ENCODE data around the gene TMC4. TPM values are rescaled to one million over a fixed set of nuclear protein-coding genes. Genes with fewer than 3 reads are reported as not detected.
"Not testable (repeated sequence)": the region's sequence is repeated elsewhere in the genome, so short reads cannot be mapped to it uniquely, and the experiment has no call there.

TMC4 gene
- total RNA-seq, 4 donors from 2014 or later = 0.87 to 1.6 TPM; not detected in 2

DNA sequence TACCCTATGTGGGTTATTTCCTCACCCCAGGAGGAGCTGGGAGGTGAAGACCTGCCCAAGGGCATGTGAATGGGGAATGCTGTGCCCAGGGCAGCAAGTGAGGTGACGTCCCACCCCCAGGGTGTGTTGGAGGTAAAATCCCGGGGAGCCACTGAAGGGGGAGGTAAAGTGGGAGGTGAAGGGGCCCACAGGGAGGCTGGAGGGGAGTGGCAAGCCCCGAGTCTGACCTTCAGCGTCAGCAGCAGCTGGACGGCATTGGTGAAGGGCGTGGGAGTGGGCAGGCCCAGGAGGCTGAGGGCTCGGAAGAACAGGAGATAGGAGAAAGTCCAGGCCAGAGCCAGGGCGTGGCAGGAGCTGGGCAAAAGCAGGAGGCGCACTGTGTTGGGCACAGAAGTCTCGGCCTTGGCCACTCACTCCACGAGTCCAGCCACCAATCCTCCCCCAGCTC lies 14.0 kb upstream of the TMC4 start:
- no peaks in the 10 kb centered on the region for H3K27me3 ChIP-seq
- intact Hi-C loops (cut with DNase I; ENCODE audit: low total_unique reads) = no loop called here
- in situ Hi-C loops (cut with MboI; ENCODE audit: low sequenced_read_pairs in 4 of 4) = no loop called here
- TF ChIP-seq, protein P1, sequence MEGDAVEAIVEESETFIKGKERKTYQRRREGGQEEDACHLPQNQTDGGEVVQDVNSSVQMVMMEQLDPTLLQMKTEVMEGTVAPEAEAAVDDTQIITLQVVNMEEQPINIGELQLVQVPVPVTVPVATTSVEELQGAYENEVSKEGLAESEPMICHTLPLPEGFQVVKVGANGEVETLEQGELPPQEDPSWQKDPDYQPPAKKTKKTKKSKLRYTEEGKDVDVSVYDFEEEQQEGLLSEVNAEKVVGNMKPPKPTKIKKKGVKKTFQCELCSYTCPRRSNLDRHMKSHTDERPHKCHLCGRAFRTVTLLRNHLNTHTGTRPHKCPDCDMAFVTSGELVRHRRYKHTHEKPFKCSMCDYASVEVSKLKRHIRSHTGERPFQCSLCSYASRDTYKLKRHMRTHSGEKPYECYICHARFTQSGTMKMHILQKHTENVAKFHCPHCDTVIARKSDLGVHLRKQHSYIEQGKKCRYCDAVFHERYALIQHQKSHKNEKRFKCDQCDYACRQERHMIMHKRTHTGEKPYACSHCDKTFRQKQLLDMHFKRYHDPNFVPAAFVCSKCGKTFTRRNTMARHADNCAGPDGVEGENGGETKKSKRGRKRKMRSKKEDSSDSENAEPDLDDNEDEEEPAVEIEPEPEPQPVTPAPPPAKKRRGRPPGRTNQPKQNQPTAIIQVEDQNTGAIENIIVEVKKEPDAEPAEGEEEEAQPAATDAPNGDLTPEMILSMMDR (IDR thresholded peaks at IDR 0.05 in 4 of 5, conservative IDR thresholded peaks at IDR 0.05 in 1 of 5) = no peak
- no peak for TF ChIP-seq POLR2A (IDR thresholded peaks at IDR 0.05)
- ATAC-seq = no peak
- H3K9me3 ChIP-seq = no peaks in the 10 kb centered on the region
- no peak for DNase-seq
- no peak overlapping the region for H3K4me3 ChIP-seq
- H3K27ac ChIP-seq = no peak overlapping the region
- no peaks in the 10 kb centered on the region for H3K36me3 ChIP-seq
- H3K4me1 ChIP-seq = peaks cover 11 to 16% of the 10 kb centered on the region in 2 donors

DNA sequence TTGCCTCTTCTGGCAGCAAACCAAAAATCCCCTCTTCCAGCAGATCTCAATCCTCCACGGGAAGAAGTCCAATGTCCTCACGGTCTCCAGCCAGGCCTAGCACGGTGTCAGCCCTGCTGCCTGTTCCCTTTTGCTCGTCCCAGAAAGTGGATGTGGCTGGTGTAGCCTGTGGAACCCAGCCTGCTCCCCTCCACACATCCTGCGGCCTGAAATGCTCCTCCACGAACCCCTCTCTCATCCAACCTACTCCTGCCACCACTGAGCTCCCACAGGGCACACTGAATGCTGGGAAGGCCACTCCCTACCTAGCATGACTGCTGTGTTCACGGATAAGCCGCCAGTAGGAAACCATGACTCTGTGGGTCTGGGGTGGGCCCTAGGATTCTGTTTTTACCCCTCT lies 13.4 kb upstream of the TMC4 start:
- Histone ChIP-seq H3K36me3 (no peaks in the 10 kb centered on the region), H3K27me3 (no peaks in the 10 kb centered on the region), H3K4me1 (peaks cover 6 to 10% of the 10 kb centered on the region in 2 donors), H3K4me3 (no peak overlapping the region), H3K27ac (no peak overlapping the region), H3K9me3 (no peaks in the 10 kb centered on the region)
- in situ Hi-C loops (cut with MboI; ENCODE audit: low sequenced_read_pairs in 4 of 4) = no loop called here
- DNase-seq (no peak), ATAC-seq (no peak)
- no peak for TF ChIP-seq POLR2A (IDR thresholded peaks at IDR 0.05)
- TF ChIP-seq, protein P1 (IDR thresholded peaks at IDR 0.05 in 4 of 5, conservative IDR thresholded peaks at IDR 0.05 in 1 of 5) = no peak
- intact Hi-C loops (cut with DNase I; ENCODE audit: low total_unique reads) = no loop called here

DNA sequence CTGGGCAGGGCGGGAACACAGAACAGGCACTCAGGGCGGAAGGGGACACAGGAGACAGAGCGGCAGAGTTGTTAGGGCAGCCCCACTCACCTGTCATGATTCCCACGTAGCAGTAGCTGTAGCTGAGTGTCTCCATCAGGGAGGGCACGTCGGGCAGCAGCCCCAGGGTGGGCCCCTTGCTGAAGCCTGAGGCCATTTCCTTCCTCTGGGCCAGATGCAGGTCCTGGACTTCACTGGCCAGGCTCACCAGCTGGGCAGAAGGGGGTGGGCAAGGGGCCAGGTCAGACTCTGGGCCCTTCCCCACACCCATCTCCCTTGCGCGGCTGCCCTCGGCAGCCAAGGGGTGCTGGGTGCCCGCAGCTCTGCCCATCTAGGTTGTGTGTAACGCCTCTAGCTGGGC lies 10.5 kb upstream of the TMC4 start:
- Histone ChIP-seq H3K9me3 (no peaks in the 10 kb centered on the region), H3K4me3 (no peak overlapping the region), H3K27me3 (no peaks in the 10 kb centered on the region), H3K4me1 (peaks cover under 1 to 2% of the 10 kb centered on the region in 2 donors), H3K27ac (no peak overlapping the region), H3K36me3 (no peaks in the 10 kb centered on the region)
- DNase-seq (no peak), ATAC-seq (no peak)
- TF ChIP-seq, protein P1 (IDR thresholded peaks at IDR 0.05 in 4 of 5, conservative IDR thresholded peaks at IDR 0.05 in 1 of 5) = no peak
- in situ Hi-C loops (cut with MboI; ENCODE audit: low sequenced_read_pairs in 4 of 4) = no loop called here
- intact Hi-C loops (cut with DNase I; ENCODE audit: low total_unique reads) = no loop called here

DNA sequence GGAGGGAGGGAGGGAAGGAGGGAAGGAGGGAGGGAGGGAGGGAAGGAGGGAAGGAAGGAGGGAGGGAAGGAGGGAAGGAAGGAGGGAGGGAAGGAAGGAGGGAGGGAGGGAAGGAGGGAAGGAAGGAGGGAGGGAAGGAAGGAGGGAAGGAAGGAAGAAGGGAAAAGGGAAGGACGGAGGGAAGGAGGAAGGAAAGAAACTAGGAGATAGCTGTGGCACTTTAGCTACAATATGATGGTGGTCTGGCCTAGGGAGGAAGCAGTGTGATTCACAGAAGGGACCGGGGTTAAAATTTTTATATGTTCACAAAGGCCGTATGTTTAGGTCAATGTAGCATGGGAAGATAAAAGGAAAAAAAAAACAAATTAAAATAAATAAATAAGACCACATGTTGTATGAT lies 8.9 kb upstream of the TMC4 start:
- H3K9me3 ChIP-seq; H3K4me1 ChIP-seq; H3K4me3 ChIP-seq; H3K36me3 ChIP-seq; intact Hi-C loops (cut with DNase I; ENCODE audit: low total_unique reads); DNase-seq; H3K27ac ChIP-seq; ATAC-seq; H3K27me3 ChIP-seq; in situ Hi-C loops (cut with MboI; ENCODE audit: low sequenced_read_pairs in 4 of 4): not testable (repeated sequence)

DNA sequence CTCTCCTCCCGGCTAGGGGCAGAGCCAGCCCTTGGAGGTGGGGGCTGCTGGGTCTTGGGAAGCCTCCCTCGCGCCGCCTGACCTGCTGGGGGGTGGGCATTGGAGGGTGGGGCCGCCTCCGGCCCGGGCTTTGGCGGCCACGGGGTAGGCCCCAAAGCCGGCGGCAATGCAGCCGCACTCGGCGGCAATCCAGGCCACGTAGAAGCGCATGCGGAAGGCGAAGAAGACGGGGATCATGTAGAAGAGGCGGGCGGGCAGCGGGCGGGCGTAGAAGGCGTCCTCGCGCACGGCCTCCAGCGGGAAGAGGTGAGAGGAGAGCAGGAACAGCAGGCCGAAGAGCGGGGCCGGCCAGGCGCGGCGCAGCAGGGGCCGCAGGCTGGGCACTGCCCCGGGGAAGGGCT lies 7.7 kb upstream of the TMC4 start:
- intact Hi-C loops (cut with DNase I; ENCODE audit: low total_unique reads) = no loop called here
- no peaks in the 10 kb centered on the region for H3K36me3 ChIP-seq
- no peaks in the 10 kb centered on the region for H3K9me3 ChIP-seq

More for the DNA sequence above, 7.7 kb upstream of the TMC4 start:
- no peak for DNase-seq
- in situ Hi-C loops (cut with MboI; ENCODE audit: low sequenced_read_pairs in 4 of 4) = no loop called here
- H3K27me3 ChIP-seq = no peaks in the 10 kb centered on the region
- TF ChIP-seq POLR2A (IDR thresholded peaks at IDR 0.05) = no peak
- TF ChIP-seq, protein P1 (IDR thresholded peaks at IDR 0.05 in 4 of 5, conservative IDR thresholded peaks at IDR 0.05 in 1 of 5) = no peak
- H3K4me1 ChIP-seq = no peaks in the 10 kb centered on the region
- no peak for ATAC-seq
- H3K27ac ChIP-seq = no peak overlapping the region
- H3K4me3 ChIP-seq = no peak overlapping the region

Measured in gastrocnemius medialis (tissue), 4 donors.